AG09319 (cell line): ENCODE results near the gene ANKRD20A1.
"Not testable (repeated sequence)": the region's sequence is repeated elsewhere in the genome, so short reads cannot be mapped to it uniquely, and the experiment has no call there.

Experiments
- DNase-seq: peaks from one replicate; pipeline ENCODE4 v3.0.0-alpha.2; 2010; ENCODE audit warnings: low read depth; ENCODE audit errors: extremely low read depth

Gene ANKRD20A1

GRCh38 chr9:67858871-67859270, at the start of gene ANKRD20A1:
TSS of gene ANKRD20A1 (plus strand) at chr9:67858931. CDS start at chr9:67859427, 496 bp downstream.
- not testable (repeated sequence) for DNase-seq

GRCh38 chr9:67832088-67832487, 26.6 kb upstream of the ANKRD20A1 start:
- not testable (repeated sequence) for DNase-seq
